CD1c-positive myeloid dendritic cell (primary cell): ENCODE results near the gene CDH13.

Experiments used
- DNase-seq: peaks from one replicate; pipeline ENCODE4 v3.0.0-alpha.2; 2016; ENCODE audit errors: extremely low spot score

Gene CDH13

DNA sequence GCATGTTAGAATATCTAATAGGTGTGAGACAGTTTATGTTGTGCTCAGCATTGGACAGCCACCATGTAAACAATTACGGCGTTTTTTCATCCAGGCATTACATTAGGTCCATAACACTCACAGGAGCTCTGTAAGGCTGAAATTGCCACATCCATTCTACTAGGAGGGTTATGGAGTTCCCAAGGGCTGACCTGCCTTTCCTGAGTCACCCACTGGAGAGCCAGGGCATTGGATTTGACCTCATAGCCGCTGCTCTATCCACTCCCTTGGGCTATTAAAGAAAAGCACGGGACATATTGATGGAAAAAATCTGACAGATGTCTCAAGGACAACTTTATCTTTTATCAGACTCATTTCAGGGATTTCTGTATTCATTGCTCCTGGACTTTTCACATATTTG is 874.7 kb downstream of the CDH13 start:
- DNase-seq, result no peak

DNA sequence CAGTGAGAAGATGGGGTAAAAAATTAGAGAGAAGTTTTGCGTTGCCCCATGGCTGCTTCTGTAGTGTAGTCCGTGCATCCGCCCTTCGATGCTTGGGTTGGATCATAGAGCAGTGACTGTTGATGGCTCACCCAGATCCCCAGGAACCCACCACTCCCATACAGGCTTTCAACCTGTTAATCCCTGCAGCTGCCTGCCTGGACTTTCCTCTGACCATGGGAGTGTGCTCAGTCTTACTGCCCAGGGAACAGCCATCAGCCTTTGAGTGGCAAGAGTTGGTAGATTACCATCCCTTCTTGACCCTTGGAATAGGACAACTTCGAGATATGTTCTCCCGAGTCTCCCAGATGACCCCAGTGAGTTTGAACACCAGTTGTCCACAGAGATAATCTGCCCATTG is 881.5 kb downstream of the CDH13 start:
- no peak for DNase-seq

DNA sequence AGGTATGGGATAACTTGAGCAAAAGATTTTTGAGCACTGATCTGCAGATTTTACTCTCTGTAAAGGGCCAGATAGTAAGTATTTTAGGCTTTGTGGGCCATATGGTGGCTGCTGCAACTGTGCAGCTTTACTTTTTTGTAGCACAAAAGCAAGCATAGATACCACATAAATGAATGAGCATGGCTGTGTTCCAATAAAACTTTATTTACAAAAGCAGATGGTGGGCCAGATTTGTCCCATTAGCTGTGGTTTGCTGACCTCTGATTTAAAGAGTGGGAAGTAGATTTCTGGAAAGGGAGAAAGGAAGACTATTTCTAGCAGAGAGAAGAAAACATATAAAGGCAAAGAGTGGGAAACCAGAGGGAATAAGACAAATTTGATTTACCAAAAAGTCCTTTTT is 882.5 kb downstream of the CDH13 start:
- DNase-seq, result no peak

DNA sequence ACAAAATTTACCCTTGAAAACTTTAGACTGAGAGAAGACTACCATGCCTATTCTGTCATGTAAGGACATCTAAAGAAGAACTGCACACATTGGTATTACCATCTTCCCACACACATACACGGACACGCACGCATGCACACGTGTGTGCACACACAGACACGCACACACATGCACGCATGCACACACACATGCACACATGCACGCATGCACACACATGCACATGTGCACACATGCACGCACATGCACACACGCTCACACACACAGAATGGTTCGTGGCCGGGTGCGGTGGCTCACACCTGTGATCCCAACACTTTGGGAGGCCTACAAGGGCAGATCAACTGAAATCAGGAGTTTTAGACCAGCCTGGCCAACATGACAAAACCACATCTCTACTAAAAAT is 884.1 kb downstream of the CDH13 start:
- DNase-seq, result no peak

DNA sequence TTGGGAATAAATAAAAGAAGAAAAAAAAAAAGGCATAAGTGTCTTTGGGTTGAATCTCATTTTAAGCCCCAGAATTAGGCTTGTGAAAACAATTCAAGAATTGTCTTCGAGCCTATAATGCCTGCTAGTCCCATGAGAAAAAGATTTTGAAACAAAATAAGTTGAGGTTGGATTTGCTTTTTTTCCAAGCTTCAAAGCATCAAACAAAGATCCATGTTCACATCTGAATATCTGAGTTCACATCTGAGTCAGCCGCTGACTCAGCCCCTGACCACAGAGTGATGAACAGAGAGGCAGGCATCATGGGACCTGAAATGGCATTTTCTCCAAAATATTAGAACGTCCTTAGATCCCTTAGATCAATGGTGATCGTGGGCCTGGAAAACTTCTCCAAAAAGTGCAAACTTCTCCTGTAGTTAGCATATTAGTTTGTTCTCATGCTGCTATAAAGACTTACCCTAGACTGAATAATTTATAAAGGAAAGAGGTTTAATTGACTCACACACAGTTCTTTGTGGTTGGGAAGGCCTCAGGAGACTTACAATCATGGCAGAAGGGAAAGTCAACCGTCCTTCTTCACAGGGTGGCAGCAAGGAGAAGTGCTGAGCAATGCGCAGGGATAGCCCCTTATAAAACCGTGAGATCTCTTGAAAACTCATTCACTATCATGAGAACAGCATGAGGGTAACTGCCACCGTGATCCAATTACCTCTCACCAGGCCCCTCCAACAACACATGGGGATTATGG is 886.4 kb downstream of the CDH13 start:
- DNase-seq, result no peak

DNA sequence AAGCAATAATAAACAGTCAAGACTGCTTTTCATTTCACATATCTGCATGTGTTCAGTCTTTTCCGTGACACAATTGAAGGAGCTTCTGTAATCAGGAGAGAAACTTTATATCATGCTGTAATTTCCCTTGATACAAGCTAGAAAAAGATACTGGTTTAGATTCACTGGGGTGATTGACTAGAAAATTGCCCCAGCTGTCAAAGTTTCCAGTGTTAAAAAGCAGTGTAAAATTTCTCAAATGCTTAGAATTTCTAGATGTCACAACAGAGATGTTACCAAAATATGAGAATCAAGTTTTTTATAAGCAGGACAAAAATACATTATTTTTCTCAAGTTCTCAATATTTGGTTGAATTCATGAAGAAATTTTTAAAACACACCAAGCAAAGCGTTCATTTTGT is 888.6 kb downstream of the CDH13 start:
- no peak for DNase-seq

DNA sequence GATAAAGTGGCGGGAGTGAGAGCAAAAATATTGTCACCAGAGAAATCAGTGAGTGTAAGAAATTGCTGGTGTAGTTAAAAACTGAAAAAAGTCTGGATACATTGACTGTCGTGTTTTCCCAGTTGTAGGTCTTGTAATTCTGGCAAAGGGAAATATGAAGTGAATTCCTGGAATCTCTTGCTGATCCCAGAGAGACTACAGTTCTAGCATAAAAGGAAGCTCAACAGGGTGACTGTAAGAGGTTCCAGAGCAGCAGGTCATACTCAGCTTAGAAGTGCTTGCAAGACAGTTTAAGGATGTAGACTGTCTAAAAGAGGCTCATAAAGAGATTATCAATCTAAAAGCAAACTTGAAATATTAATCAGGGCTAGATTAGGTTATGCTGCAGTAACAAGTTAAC is 890.2 kb downstream of the CDH13 start:
- DNase-seq, result no peak

DNA sequence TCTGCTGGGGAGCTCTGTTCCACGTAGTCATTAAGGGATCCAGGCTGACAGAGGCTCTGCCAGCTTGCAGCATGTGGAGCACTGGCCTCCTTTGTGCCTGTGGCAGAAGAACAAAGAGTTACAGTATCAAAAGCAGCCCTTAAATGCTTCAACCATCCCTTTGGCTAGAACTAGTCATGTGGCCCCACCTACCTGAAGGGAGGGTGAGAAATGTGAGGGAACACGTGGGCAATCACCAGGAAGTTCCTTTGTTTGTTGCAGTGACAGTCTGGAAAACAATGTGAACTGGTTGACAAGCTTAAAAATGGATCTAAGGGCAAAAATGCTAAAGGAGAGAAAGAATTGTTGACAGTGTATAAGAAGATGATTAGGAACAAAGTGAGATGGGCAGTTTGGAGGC is 890.6 kb downstream of the CDH13 start:
- no peak for DNase-seq

DNA sequence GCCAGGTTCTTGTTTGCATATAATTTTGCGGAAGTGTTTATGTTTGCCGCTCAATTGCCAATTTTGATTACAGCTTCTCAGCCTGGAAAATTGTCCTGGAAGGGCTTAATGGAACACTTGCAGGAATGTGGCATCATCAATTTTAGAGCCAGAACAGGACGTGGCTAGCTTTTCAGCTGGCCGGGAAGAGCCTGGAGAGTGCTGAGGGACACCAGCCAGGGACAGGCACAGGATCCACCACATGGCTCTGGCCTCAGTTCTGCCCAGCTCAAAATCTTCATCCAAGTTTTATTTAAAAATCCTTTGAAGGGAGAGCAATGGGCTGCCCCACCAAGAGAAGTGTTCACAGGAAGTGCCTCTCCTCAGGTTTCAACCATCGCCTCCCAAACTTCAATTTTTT is 893.8 kb downstream of the CDH13 start:
- no peak for DNase-seq

DNA sequence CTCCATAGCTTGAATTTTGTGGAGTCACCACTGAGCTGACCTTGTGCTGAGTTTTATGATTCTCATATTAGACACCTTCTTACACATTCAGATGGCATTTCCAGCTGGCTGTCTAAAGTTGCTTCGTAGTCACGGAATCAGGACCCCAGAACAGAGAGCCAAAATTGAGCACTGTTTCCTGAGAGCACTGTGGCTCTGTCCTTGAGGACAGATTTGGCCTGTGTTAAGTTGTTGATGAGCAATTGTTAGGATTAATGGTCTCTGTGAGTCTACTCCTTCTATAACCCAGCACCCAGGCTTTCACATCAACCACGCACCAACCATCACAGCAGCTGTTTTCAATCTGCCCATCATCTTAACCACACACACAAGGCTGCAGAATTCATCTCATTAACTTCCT is 903.5 kb downstream of the CDH13 start:
- DNase-seq, result no peak

DNA sequence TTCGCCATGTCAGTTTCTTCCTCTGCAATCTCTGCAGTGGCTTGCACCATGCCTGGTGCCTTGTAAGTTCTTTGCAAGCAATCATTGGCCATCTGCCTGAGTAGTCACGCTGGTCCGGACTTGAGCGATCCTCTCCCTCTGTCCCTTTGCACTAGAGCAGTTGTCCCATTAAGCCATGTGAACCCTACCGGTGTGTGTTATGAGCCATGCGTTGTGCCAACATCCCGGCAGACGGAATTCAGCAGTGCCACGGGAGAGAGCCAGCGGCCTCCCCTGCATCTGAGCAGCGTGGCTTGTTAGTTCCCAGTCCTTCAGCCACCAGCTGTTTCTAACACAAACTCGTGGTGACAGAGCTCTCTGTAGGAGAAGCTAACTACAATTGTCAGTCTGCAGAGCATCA is 905.9 kb downstream of the CDH13 start:
- no peak for DNase-seq

DNA sequence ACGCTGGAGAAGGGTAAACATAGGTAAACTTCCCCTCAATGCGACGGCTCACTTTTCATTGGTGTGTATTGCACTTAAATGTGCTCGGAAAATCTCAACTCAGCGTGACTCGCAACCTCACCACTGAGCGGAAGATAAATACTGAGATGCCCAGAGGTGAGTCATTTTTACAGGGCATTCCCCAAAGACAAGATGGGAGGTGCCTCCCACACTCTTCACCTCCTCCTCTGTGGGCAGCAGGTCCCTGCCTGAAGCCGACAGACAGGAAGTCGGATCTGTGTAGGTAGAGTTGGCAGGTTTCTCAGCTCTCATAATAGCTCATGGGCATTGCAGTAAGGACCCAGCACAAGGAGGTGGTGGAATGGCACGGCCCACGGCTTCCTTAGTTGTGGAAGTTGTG is 906.4 kb downstream of the CDH13 start:
- no peak for DNase-seq

DNA sequence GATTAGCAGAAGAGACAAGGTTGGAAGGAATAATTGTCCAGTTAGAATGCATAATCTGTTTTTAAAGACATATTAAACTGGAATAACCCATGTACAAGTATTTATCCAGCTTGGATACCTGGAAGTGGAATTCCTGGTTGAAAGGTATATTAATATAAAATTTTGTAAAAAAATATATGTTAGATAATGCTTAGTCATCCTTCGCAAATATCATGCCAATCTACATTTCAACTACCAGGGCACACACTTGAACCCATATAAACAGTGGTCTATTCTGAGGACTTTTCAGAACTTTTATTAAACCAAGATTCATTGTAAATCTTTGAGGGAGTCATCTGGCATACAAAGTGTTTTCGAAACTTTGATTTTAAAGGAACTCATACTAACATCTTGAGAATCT is 911.9 kb downstream of the CDH13 start:
- DNase-seq, result no peak

DNA sequence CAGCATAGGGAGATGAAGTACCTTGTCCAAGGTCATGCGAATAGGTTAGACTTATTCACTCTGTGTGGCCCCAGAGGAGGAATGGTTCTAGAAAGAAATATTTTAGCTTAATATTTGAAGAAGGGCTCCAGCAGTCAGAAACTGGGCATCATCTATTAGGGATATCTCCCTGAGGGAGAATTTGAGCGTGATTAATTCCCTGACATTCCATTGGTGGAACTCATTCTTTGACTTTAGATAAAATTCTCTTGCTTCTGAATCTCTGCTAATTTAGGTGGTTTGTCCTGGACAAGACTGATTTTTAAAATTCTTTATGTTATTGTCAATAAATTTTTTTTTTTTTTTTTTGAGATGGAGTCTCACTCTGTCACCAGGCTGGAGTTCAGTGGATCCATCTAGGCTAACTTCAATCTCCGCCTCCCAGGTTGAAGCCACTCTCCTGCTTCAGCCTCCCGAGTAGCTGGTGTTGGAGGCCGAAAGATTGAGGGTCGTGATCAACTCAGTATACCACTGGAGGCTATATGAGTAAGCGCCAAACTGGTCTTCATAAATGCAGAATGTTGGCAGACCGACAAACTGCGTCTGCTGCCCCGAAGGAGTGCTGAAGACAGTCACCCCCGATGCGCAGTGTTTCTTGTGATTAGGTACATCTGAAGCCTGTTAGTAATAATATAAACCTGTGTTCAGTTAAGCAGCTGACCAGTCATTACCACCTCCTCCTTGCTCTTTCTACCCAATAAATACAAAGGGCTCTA is 913.1 kb downstream of the CDH13 start:
- DNase-seq, result no peak

DNA sequence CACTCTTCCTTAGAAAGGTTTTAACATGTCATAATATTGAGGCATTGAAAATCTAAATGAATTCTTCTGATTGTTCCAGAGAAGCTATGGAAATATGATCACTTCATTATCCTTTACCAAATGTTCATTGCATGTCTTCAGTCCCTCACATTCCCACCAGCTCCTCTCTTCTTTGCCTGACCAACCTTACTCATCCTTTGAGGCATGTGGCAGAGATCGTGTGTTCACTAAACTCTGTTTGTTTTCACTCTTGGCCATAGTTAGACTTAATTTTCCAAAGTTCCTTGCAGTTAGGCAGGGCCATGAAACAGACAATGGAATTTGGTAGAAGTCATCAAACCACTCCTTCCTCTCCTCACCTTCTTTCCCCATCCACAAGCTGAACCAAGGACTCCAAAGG is 914.5 kb downstream of the CDH13 start:
- DNase-seq, result no peak

DNA sequence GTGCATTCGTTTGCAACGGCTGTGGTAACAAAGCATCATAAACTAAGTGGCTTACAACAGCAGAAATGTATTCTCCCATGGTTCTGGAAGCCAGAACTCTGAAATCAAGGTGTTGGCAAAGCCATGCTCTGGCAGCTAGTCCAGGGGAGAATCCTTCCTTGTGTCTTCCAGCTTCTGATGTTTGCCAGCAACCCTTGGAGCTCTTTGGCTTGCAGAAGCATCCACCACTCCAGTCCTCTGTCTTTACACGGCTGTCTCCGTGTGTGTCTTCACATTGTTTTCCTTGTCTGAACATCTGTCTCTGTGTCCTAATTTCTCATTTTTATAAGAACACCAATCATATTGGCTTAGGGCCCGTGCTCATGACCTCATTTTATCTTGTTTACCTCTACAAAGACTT is 915.7 kb downstream of the CDH13 start:
- DNase-seq, result no peak

DNA sequence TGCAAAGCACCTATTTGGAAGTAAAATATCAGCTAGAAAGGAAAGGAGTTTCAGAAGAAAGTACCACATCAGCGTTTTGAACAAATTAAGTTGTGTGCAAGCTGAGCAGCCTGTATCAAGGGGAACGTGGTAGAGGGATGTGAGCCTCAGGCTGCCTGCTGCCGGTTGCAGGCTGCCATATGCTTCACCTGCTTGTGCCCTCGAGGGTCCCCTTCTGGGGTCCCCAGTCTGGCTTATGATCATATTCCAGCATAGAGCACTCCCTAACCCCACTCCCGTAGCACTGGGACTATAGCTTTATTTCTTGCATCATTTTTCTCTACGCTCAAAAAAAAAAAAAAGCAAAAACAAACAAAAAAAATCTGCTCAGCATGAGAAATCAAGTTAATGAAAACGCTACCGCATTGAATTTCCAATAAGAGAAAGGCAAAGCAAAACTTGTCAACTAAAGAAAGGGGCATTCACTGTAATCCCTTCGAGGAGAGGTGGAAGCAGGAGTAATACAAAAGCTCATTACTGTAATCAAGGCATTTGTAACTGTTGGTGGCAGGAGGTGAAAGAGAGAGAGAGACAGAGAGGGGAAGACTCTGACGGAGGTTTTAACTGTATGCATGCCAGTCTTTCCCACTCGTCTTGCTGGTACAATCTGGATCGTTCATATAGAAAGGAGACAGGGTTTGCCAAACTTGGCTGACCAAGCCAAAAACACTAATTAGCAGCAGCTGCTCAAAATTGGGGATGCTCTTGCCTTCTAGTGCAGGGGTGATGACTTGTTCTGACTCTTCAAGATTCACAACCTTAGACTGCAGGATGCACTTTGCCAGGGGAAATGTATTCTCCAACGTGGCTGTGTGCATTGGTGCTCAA is 922.8 kb downstream of the CDH13 start:
- DNase-seq, result no peak

DNA sequence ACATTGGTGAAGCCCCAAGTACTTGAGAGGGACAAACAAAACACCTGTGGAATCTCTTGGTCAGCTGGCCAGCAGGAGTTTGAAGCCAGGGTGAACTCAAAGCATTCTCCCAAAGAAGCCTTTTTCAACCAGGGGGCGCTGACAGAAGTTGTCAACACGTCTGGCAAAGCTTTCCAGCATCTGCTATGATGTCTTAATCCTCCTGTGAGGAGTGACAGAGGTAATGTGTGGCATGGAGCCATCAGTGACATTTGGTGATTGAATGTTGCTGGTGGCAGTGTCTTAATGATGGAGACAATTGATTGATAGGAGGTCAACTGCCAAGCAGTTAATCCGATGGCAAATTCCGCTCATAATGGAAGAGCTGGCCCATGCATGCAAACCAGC is 923.4 kb downstream of the CDH13 start:
- DNase-seq, result no peak

DNA sequence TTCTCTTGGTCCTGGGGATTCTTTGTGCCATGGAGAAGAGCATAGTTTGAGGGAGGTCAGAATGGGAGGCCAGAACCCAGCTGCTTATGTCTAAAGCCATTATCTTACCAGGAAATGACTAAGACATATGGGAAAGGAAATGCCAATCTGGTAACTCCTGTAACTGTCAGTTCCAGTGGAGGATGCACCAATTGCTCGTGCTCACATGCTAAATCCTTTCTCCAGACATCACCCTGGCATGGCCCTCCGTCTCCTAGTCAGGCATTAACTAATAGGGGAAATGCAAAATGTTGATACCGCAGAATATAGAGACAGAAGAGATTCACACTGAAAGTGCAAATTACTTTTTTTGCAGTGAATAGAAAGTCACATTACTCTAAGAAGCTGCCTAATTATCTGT is 925.5 kb downstream of the CDH13 start:
- DNase-seq, result no peak

DNA sequence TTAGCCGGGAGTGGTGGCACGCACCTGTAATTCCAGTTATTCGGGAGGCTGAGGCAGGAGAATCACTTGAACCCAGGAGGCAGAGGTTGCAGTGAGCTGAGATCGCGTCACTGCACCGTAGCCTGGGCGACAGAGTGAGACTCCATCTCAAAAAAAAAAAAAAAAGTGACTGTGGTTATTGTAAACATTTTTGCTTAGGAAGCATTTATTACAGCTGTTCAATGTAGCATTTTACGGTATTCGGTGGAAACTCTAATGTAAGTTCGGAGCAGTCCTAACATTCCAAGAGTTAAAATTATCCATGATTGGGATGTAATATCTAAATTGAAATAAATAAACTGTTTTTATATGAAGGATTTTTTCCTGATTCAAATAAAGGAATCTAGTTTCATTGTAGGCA is 926.2 kb downstream of the CDH13 start:
- no peak for DNase-seq

DNA sequence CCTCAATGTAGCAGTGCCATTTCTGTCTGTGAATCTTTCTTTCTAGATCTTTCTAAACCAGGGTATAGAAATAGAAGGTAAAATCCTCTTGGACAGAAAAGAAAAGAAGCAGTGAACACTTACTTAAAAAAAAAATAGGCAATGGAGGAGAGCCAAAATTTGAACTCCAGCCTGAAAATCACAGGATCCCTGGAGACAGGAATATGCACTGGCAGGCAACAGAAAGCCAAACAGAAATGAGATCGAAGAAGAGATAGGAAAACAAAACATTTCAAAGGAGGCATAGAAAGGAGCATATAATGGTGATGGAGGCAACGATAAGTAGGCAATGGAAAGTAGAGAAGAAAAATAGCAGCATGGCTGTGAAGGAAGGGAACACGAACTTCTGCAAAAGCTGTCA is 927.3 kb downstream of the CDH13 start:
- DNase-seq, result no peak

DNA sequence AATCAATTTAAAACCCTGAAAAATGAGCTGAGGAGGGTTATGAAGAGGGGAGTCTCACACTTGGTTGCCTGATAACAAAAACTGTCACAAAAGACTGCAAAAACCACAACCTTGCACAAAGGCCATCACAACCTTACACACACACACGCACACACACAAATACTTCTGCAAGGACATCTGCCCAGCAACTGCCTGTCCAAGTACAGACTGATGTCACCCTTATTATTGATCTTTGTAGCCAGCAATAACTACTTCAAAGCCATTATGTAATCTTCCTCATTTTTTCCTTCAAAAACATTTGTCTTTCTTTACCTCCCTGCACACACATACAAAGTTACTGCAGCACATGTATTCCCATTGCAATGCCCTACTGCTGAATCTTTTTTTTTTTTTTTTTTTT is 927.8 kb downstream of the CDH13 start:
- DNase-seq, result no peak

DNA sequence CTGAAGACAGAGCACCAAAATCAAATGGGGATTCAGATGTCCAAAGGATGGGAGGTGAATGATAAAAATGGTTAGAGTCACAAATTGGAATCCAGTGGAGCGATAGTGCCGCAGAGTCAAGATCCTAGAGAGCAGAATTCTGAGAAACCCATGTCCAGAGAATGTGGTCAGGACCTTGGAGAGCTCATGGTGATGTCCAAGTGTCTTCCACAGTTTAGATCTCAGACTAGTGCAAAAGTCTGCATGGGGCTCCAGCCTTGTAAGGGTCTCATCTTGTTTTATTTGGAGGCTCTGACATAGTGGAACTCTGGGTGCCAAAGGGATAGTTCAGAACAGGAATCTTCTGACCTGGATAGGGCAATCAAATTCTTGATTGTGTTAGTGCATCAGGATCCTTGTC is 935.1 kb downstream of the CDH13 start:
- no peak for DNase-seq
